22Rv1 (cell line): ENCODE measurements around the gene EIF2A.

Experiments used
- H3K27ac ChIP-seq: fragments of 450-650 bp; 2 replicates; pipeline ENCODE4 v1.5.1; 2017
- ZFX ChIP-seq: fragments of 450-650 bp; IDR thresholded peaks from 2 replicates; pipeline ENCODE4 v1.6.1; 2017; ENCODE audit warnings: antibody characterized with exemption, borderline replicate concordance
- TF ChIP-seq, protein P1 (sequence below): fragments of 450-650 bp; IDR thresholded peaks from 2 replicates; pipeline ENCODE4 v1.5.1; 2017; ENCODE audit warnings: mild to moderate bottlenecking

EIF2A gene

DNA sequence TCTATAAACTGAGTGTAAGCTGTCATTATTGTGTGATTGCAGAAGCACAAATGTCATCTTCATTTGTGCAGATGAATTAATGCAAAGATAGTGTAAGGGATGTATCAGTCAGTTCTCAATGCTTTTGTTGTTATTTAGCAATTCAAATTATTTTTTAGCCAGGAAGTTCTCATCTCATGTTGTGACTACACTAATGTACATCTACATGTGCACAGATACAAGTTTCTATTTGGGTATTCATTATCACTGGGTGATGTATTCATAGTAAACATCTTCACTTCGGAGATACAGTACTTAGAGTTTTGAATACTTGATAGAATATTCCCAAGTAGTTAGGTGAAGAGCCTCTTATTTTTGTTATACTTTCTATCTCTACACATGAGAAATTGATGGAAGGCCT is 11.1 kb downstream of the EIF2A start:
- TF ChIP-seq, protein P1, sequence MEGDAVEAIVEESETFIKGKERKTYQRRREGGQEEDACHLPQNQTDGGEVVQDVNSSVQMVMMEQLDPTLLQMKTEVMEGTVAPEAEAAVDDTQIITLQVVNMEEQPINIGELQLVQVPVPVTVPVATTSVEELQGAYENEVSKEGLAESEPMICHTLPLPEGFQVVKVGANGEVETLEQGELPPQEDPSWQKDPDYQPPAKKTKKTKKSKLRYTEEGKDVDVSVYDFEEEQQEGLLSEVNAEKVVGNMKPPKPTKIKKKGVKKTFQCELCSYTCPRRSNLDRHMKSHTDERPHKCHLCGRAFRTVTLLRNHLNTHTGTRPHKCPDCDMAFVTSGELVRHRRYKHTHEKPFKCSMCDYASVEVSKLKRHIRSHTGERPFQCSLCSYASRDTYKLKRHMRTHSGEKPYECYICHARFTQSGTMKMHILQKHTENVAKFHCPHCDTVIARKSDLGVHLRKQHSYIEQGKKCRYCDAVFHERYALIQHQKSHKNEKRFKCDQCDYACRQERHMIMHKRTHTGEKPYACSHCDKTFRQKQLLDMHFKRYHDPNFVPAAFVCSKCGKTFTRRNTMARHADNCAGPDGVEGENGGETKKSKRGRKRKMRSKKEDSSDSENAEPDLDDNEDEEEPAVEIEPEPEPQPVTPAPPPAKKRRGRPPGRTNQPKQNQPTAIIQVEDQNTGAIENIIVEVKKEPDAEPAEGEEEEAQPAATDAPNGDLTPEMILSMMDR = no peak
- TF ChIP-seq ZFX = no peak
- H3K27ac ChIP-seq = no peak overlapping the region

DNA sequence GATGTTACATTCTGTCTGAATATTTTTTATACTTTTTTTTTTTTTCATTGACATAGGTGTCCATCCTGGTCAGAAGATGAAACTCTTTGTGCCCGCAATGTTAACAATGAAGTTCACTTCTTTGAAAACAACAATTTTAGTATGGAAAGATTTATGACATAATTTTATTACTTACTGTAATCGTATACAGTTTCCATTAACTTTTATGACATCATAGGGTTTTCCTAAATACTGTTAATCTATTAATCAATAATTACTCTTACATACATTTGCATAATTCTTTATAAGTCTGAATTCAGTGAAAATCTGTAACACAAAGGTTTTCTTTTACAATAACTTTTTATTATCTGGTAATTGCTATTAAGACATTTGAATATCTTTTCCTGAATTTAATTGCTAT is 17.7 kb downstream of the EIF2A start:
- H3K27ac ChIP-seq = no peak overlapping the region
- TF ChIP-seq, protein P1 = no peak
- TF ChIP-seq ZFX = no peak

DNA sequence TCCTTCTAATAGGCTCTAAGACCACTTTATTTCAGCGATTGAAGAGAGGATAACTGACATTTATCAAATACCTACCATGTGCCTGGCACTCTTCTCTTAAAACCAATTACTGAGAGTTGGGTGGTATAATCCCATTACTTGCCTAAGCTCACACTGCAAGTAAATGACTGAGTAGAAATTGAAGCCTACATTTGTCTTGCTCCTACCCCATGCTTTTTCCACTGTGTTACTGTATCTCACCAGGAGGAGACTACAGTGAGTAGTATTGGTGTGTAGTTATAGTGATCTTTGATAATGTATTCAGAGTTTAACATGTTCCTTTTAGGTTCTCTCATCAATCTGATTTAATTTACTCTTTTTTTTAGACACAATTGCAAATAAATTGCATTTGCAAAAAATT is 20.7 kb downstream of the EIF2A start:
- TF ChIP-seq, protein P1 = no peak
- TF ChIP-seq ZFX = no peak

DNA sequence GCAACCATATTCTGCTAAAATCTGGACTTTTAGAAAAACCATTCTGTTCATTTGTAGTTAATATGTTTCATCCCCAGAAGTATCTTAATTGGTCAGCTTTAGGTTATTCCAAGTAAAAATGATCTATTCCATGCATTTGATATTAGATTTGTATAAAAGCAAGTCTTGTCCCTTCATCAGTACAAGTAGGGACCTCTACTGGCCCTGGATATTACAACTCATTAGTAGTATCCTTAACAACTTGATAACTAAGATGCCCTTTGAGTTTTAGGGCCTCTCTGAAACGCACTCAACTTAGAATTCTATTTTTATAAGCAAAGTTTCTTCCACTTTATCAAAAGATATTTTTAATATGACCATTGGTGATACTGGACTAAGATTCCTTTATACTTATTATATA is 31.3 kb downstream of the EIF2A start:
- H3K27ac ChIP-seq = no peak overlapping the region
- TF ChIP-seq, protein P1 = no peak; the same call in 1 of the 2 replicates
- TF ChIP-seq ZFX = no peak

More for the DNA sequence above, 20.7 kb downstream of the EIF2A start:
- no peak overlapping the region for H3K27ac ChIP-seq

DNA sequence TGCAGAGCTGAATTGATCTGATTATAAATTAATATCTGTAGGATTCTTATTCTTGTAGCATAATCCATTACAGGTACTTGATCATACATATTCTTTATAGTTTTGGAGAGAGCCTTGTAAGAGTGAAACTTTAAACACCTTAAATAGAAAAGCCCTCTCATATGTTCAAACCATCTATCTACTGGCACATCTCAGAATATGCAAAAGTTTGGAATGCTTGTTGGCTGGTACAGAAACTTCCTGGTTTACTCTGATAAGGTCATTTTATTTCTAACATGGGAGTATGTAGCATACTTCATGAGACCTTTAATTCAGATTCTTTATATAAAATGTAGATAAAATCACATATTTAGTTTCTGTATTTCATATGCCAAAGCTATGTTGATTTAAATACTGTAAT is 34.6 kb downstream of the EIF2A start:
- TF ChIP-seq, protein P1 = no peak
- TF ChIP-seq ZFX = no peak
- no peak overlapping the region for H3K27ac ChIP-seq

DNA sequence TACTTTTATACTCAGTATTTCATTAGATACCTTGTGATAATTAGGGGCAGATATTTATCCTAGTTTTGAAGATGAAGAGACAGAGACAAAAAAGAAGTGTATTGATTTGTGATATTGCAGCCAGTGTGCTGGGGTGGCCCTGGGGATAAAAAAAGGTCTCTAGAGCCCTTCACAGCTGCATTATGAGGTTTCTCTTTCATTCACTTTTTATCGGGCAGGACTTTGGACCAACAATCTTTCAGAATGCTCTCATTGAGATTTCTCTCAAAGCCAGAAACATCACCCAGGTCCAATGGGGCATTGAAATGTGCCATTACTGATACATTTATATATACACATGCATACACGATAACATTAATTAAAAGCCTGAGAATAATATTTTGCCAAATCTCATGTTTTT is 36.0 kb downstream of the EIF2A start:
- H3K27ac ChIP-seq = no peak overlapping the region
- TF ChIP-seq, protein P1 = no peak
- TF ChIP-seq ZFX = no peak

DNA sequence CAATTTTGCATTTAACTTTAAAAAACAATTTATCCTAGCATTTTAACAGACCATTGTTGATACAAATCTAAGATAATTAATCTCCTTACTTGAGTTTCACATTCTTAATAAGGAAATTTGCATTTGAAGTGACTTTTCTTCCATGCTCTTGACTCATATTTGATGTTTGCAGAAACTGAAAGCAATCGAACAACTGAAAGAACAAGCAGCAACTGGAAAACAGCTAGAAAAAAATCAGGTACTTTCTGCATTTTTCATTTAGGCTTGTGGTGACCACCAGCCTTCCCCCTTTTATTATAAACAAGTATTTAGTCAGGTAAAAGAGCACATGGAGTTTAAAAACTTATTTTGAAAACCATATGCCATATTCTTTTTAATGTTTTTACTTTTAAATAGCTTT is 36.4 kb downstream of the EIF2A start:
- TF ChIP-seq, protein P1 = no peak
- no peak for TF ChIP-seq ZFX
- no peak overlapping the region for H3K27ac ChIP-seq
